HG02938 (cell line): ENCODE results near the gene CEACAM16.
"Not testable (repeated sequence)": the region's sequence is repeated elsewhere in the genome, so short reads cannot be mapped to it uniquely, and the experiment has no call there.

Experiments used
- ATAC-seq: cut with Tn5 transposase; IDR thresholded peaks from one replicate; pipeline ENCODE4 v1.9.1; 2021; ENCODE audit warnings: mild to moderate bottlenecking, moderate library complexity; ENCODE audit not compliant: unreplicated experiment

Gene CEACAM16

GRCh38 chr19:44677019-44677811, 21.7 kb upstream of the CEACAM16 start:
- no peak for ATAC-seq

GRCh38 chr19:44680536-44680935, 18.4 kb upstream of the CEACAM16 start:
- no peak for ATAC-seq

GRCh38 chr19:44681992-44682790, 16.8 kb upstream of the CEACAM16 start:
- ATAC-seq, result no peak

GRCh38 chr19:44682807-44683206, 16.1 kb upstream of the CEACAM16 start:
- ATAC-seq, result no peak

- no peak for ATAC-seq
Observed at GRCh38 chr19:44683434-44684210, 15.3 kb upstream of the CEACAM16 start.

- ATAC-seq, result not testable (repeated sequence)
Observed at GRCh38 chr19:44684396-44684795, 14.6 kb upstream of the CEACAM16 start.

- ATAC-seq, result no peak
Observed at GRCh38 chr19:44684892-44685863, 13.8 kb upstream of the CEACAM16 start.

- no peak for ATAC-seq
Observed at GRCh38 chr19:44685877-44686276, 13.1 kb upstream of the CEACAM16 start.

- no peak for ATAC-seq
Observed at GRCh38 chr19:44686896-44687295, 12.1 kb upstream of the CEACAM16 start.

- ATAC-seq, result no peak
Observed at GRCh38 chr19:44687888-44688287, 11.1 kb upstream of the CEACAM16 start.

GRCh38 chr19:44689290-44690130, 9.4 kb upstream of the CEACAM16 start:
- no peak for ATAC-seq

- no peak for ATAC-seq
Observed at GRCh38 chr19:44690131-44690440, 8.9 kb upstream of the CEACAM16 start.

GRCh38 chr19:44692379-44692721, 6.6 kb upstream of the CEACAM16 start:
- ATAC-seq, result peak; percentile 12

GRCh38 chr19:44694184-44694579, 4.8 kb upstream of the CEACAM16 start:
- ATAC-seq, result no peak

GRCh38 chr19:44696939-44697669, 1.8 kb upstream of the CEACAM16 start:
- ATAC-seq, result no peak

GRCh38 chr19:44697670-44698034, 1.3 kb upstream of the CEACAM16 start:
- ATAC-seq, result no peak

GRCh38 chr19:44700547-44700946, 1.6 kb downstream of the CEACAM16 start:
- no peak for ATAC-seq

- ATAC-seq, result no peak
Observed at GRCh38 chr19:44701228-44701627, 2.3 kb downstream of the CEACAM16 start.
